Stimulated activated memory B cell treated with anti-CD40 and anti-IgM and Interleukin-4, amounts not matched to agents 10 μg/mL and 1 μg/mL and 100 μg/mL, for 72 hours (primary cell): ENCODE results near the gene BCL2L14.

ENCODE experiments used
- ATAC-seq: fragments of 150-1000 bp; cut with Tn5 transposase; 2 replicates; pipeline ENCODE4 v1.10.0; 2021
- H3K27ac Mint-ChIP-seq: one replicate; pipeline ENCODE4 v1.8.0; 2022; ENCODE audit warnings: mild to moderate bottlenecking, mixed read lengths
- H3K27me3 Mint-ChIP-seq: one replicate; pipeline ENCODE4 v1.8.0; 2022; ENCODE audit warnings: mixed read lengths
- H3K36me3 Mint-ChIP-seq: one replicate; pipeline ENCODE4 v1.8.0; 2022; ENCODE audit warnings: mixed read lengths
- H3K4me1 Mint-ChIP-seq: one replicate; pipeline ENCODE4 v1.8.0; 2022; ENCODE audit warnings: mixed read lengths
- H3K4me3 Mint-ChIP-seq: one replicate; pipeline ENCODE4 v1.8.0; 2022; ENCODE audit warnings: mild to moderate bottlenecking, moderate library complexity, mixed read lengths
- H3K9me3 Mint-ChIP-seq: one replicate; pipeline ENCODE4 v1.8.0; 2022; ENCODE audit warnings: mixed read lengths

BCL2L14 gene

GRCh38 chr12:12070674-12071656, at the start of gene BCL2L14:
Gene BCL2L14, plus strand, starts transcription at chr12:12070939. Its CDS starts 8,367 bp downstream, at chr12:12079306.
- Mint-ChIP-seq H3K27ac (peak within 1 kb of the TSS; percentile 63), H3K9me3 (no peaks in the 10 kb centered on the region), H3K27me3 (peaks cover 21% of the 10 kb centered on the region), H3K36me3 (no peaks in the 10 kb centered on the region), H3K4me3 (peak within 1 kb of the TSS; percentile 72), H3K4me1 (peaks cover 22% of the 10 kb centered on the region)
- peak; percentile 63 for ATAC-seq

- Mint-ChIP-seq H3K9me3 (peaks cover 5% of the 10 kb centered on the region), H3K27ac (peak overlapping the region; percentile 62), H3K4me1 (peaks cover 47% of the 10 kb centered on the region), H3K27me3 (no peaks in the 10 kb centered on the region), H3K36me3 (peaks cover 7% of the 10 kb centered on the region), H3K4me3 (no peak overlapping the region)
- no peak for ATAC-seq
Measured at GRCh38 chr12:12022306-12022936, 48.3 kb upstream of the BCL2L14 start.

- Mint-ChIP-seq H3K9me3 (peaks cover 8% of the 10 kb centered on the region), H3K4me3 (peak overlapping the region; percentile 4), H3K27ac (peak overlapping the region; percentile 62), H3K4me1 (peaks cover 52% of the 10 kb centered on the region), H3K36me3 (peaks cover 7% of the 10 kb centered on the region), H3K27me3 (no peaks in the 10 kb centered on the region)
- no peak for ATAC-seq
Measured at GRCh38 chr12:12023456-12023855, 47.3 kb upstream of the BCL2L14 start.

- peak overlapping the region; percentile 40 for H3K4me3 Mint-ChIP-seq
- H3K4me1 Mint-ChIP-seq = peaks cover 54% of the 10 kb centered on the region
- H3K9me3 Mint-ChIP-seq = peaks cover 8% of the 10 kb centered on the region
- no peaks in the 10 kb centered on the region for H3K27me3 Mint-ChIP-seq
- H3K36me3 Mint-ChIP-seq = peaks cover 7% of the 10 kb centered on the region
- peak overlapping the region; percentile 62 for H3K27ac Mint-ChIP-seq
- ATAC-seq = peak; percentile 89
Measured at GRCh38 chr12:12024911-12025682, 45.6 kb upstream of the BCL2L14 start.

GRCh38 chr12:12025799-12026386, 44.8 kb upstream of the BCL2L14 start:
- peaks cover 54% of the 10 kb centered on the region for H3K4me1 Mint-ChIP-seq
- H3K36me3 Mint-ChIP-seq = peaks cover 7% of the 10 kb centered on the region
- peak overlapping the region; percentile 62 for H3K27ac Mint-ChIP-seq
- H3K4me3 Mint-ChIP-seq = no peak overlapping the region
- H3K9me3 Mint-ChIP-seq = peaks cover 8% of the 10 kb centered on the region
- no peak for ATAC-seq
- no peaks in the 10 kb centered on the region for H3K27me3 Mint-ChIP-seq

- H3K27me3 Mint-ChIP-seq = no peaks in the 10 kb centered on the region
- H3K4me1 Mint-ChIP-seq = peaks cover 45% of the 10 kb centered on the region
Measured at GRCh38 chr12:12028668-12029402, 41.9 kb upstream of the BCL2L14 start.

GRCh38 chr12:12029653-12030052, 41.1 kb upstream of the BCL2L14 start:
- Mint-ChIP-seq H3K9me3 (peaks cover 8% of the 10 kb centered on the region), H3K27ac (peak overlapping the region; percentile 28), H3K27me3 (no peaks in the 10 kb centered on the region), H3K4me1 (peaks cover 37% of the 10 kb centered on the region), H3K36me3 (peaks cover 7% of the 10 kb centered on the region), H3K4me3 (no peak overlapping the region)
- ATAC-seq = no peak

More at GRCh38 chr12:12028668-12029402, 41.9 kb upstream of the BCL2L14 start:
- H3K4me3 Mint-ChIP-seq = no peak overlapping the region
- ATAC-seq = peak; percentile 27
- H3K9me3 Mint-ChIP-seq = peaks cover 8% of the 10 kb centered on the region
- H3K36me3 Mint-ChIP-seq = peaks cover 7% of the 10 kb centered on the region
- H3K27ac Mint-ChIP-seq = peak overlapping the region; percentile 28

GRCh38 chr12:12032260-12032791, 38.4 kb upstream of the BCL2L14 start:
- H3K4me1 Mint-ChIP-seq = peaks cover 24% of the 10 kb centered on the region
- ATAC-seq = peak; percentile 62
- H3K27ac Mint-ChIP-seq = peak overlapping the region; percentile 85
- peak overlapping the region; percentile 74 for H3K4me3 Mint-ChIP-seq
- peaks cover 4% of the 10 kb centered on the region for H3K9me3 Mint-ChIP-seq
- H3K27me3 Mint-ChIP-seq = peaks cover 5% of the 10 kb centered on the region
- H3K36me3 Mint-ChIP-seq = no peaks in the 10 kb centered on the region

- ATAC-seq = peak; percentile 80
- peak overlapping the region; percentile 85 for H3K27ac Mint-ChIP-seq
Measured at GRCh38 chr12:12032851-12033797, 37.6 kb upstream of the BCL2L14 start.

GRCh38 chr12:12033824-12034223, 36.9 kb upstream of the BCL2L14 start:
- Mint-ChIP-seq H3K27me3 (peaks cover 14% of the 10 kb centered on the region), H3K4me1 (peaks cover 18% of the 10 kb centered on the region), H3K36me3 (no peaks in the 10 kb centered on the region), H3K9me3 (no peaks in the 10 kb centered on the region), H3K4me3 (peak overlapping the region; percentile 74), H3K27ac (no peak overlapping the region)
- ATAC-seq = no peak

More at GRCh38 chr12:12032851-12033797, 37.6 kb upstream of the BCL2L14 start:
- Mint-ChIP-seq H3K27me3 (peaks cover 13% of the 10 kb centered on the region), H3K36me3 (no peaks in the 10 kb centered on the region), H3K9me3 (no peaks in the 10 kb centered on the region), H3K4me1 (peaks cover 23% of the 10 kb centered on the region), H3K4me3 (peak overlapping the region; percentile 74)

GRCh38 chr12:12034344-12034743, 36.4 kb upstream of the BCL2L14 start:
- no peak for ATAC-seq
- Mint-ChIP-seq H3K36me3 (no peaks in the 10 kb centered on the region), H3K4me1 (peaks cover 18% of the 10 kb centered on the region), H3K27ac (no peak overlapping the region), H3K9me3 (no peaks in the 10 kb centered on the region), H3K4me3 (no peak overlapping the region), H3K27me3 (peaks cover 14% of the 10 kb centered on the region)

- H3K9me3 Mint-ChIP-seq = no peaks in the 10 kb centered on the region
Measured at GRCh38 chr12:12035229-12035628, 35.5 kb upstream of the BCL2L14 start.

GRCh38 chr12:12036901-12037300, 33.8 kb upstream of the BCL2L14 start:
- H3K36me3 Mint-ChIP-seq = no peaks in the 10 kb centered on the region
- H3K27me3 Mint-ChIP-seq = peaks cover 22% of the 10 kb centered on the region
- peaks cover 17% of the 10 kb centered on the region for H3K4me1 Mint-ChIP-seq
- ATAC-seq = no peak
- no peak overlapping the region for H3K4me3 Mint-ChIP-seq
- no peak overlapping the region for H3K27ac Mint-ChIP-seq
- no peaks in the 10 kb centered on the region for H3K9me3 Mint-ChIP-seq

More at GRCh38 chr12:12035229-12035628, 35.5 kb upstream of the BCL2L14 start:
- H3K4me3 Mint-ChIP-seq = no peak overlapping the region
- ATAC-seq = no peak
- H3K27ac Mint-ChIP-seq = no peak overlapping the region
- H3K4me1 Mint-ChIP-seq = peaks cover 18% of the 10 kb centered on the region
- H3K36me3 Mint-ChIP-seq = no peaks in the 10 kb centered on the region
- peaks cover 19% of the 10 kb centered on the region for H3K27me3 Mint-ChIP-seq
